MM.1S (cell line): ENCODE results near the gene TAS1R1.

Experiments used
- EZH2 ChIP-seq: fragments of 300-600 bp; sonication (generic); optimal IDR thresholded peaks from 2 replicates; pipeline ENCODE3; 2017; ENCODE audit warnings: low read depth, mild to moderate bottlenecking, antibody characterized with exemption, low read length, mixed read lengths
- TF ChIP-seq, protein P1 (sequence below): fragments of 300-600 bp; sonication (generic); IDR thresholded peaks from 2 replicates; pipeline ENCODE4 v1.5.1; 2016; ENCODE audit warnings: antibody characterized with exemption, low read length, mixed read lengths

DNA sequence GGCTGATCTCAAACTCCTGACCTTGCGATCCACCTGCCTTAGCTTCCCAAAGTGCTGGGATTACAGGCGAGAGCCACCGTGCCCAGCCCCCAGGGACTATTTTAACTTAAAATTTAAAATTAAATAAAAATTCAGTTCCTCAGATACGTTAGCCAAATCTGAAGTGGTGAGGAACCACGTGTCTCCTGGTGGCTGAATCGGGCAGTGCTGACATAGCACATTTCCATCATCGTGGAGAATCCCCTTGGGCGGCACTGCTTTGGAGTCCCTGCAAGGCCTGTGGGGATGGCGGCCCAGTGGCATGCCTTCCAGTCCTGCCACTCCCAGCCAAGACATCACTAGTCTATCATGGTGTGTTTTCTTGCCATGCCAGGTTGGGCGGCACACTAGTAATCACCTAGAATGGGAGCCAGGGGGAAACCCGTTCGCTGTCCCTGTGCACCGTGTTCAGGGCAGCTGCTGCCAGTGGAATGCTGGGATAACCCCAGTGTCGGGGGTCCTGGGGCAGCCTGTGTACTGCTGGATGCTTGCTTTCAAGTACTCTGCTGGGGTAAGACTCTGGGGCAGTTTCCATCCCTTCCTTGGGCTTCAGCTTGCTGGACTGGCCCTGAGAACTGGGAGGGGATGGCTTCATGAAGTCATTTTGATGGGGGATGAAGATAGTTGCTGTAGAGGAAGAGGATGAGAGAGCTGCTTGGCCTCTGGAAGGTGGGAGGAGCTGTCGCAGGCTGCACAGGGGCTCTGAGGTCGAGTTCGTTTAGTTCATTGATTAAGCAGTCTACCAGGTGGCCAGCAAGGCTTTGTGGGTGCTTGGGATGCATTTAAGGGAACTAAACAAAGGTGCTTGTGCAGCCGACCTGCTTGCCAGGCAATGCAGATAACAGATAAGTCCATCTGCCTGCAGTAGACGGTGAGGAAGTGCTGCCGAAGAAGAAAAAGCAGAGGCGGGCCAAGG lies 29.3 kb downstream of the TAS1R1 start:
- TF ChIP-seq, protein P1, sequence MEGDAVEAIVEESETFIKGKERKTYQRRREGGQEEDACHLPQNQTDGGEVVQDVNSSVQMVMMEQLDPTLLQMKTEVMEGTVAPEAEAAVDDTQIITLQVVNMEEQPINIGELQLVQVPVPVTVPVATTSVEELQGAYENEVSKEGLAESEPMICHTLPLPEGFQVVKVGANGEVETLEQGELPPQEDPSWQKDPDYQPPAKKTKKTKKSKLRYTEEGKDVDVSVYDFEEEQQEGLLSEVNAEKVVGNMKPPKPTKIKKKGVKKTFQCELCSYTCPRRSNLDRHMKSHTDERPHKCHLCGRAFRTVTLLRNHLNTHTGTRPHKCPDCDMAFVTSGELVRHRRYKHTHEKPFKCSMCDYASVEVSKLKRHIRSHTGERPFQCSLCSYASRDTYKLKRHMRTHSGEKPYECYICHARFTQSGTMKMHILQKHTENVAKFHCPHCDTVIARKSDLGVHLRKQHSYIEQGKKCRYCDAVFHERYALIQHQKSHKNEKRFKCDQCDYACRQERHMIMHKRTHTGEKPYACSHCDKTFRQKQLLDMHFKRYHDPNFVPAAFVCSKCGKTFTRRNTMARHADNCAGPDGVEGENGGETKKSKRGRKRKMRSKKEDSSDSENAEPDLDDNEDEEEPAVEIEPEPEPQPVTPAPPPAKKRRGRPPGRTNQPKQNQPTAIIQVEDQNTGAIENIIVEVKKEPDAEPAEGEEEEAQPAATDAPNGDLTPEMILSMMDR = no peak
- TF ChIP-seq EZH2 = no peak
